Neural crest cell (in vitro differentiated cells): Measurements from ENCODE around the gene STARD8. TPM values are rescaled to one million over a fixed set of nuclear protein-coding genes. Genes with fewer than 3 reads are reported as not detected.

Experiments
- DNase-seq: peaks from one replicate; pipeline ENCODE4 v3.0.0; 2021; ENCODE audit warnings: low read depth, mixed read lengths, low spot score
- H3K27ac Mint-ChIP-seq: one replicate; pipeline ENCODE4 v1.8.0; 2021; ENCODE audit warnings: mild to moderate bottlenecking, mixed read lengths; ENCODE audit not compliant: unreplicated experiment
- H3K27me3 Mint-ChIP-seq: 2 replicates; pipeline ENCODE4 v1.8.0; 2021; ENCODE audit warnings: low read depth, mild to moderate bottlenecking, mixed read lengths
- H3K36me3 Mint-ChIP-seq: 2 replicates; pipeline ENCODE4 v1.8.0; 2021; ENCODE audit warnings: low read depth, mild to moderate bottlenecking, mixed read lengths
- H3K4me1 Mint-ChIP-seq: 2 replicates; pipeline ENCODE4 v1.8.0; 2021; ENCODE audit warnings: mixed read lengths
- H3K4me3 Mint-ChIP-seq: one replicate; pipeline ENCODE4 v1.8.0; 2021; ENCODE audit warnings: mild to moderate bottlenecking, mixed read lengths
- H3K9me3 Mint-ChIP-seq: 2 replicates; pipeline ENCODE4 v1.8.0; 2021; ENCODE audit warnings: mixed read lengths
- CTCF ChIP-seq: fragments of 200-600 bp; sonication (generic); conservative IDR thresholded peaks from 2 replicates; pipeline ENCODE4 v1.5.0; 2021; ENCODE audit warnings: antibody characterized with exemption, mild to moderate bottlenecking
- total RNA-seq: library from RNA; stranded (reverse); gene quantifications from 2 replicates; pipeline ENCODE4 v1.2.1, GENCODE V29; 2021

The STARD8 gene
- total RNA-seq, 1 donor from 2014 or later = 1.8 TPM

GRCh38 chrX:68705986-68706385, 58.5 kb downstream of the STARD8 start:
- no peak overlapping the region for H3K27ac Mint-ChIP-seq
- peaks cover 3% of the 10 kb centered on the region for H3K9me3 Mint-ChIP-seq
- no peak for DNase-seq
- TF ChIP-seq CTCF = no peak
- no peak overlapping the region for H3K4me3 Mint-ChIP-seq
- no peaks in the 10 kb centered on the region for H3K4me1 Mint-ChIP-seq
- H3K27me3 Mint-ChIP-seq = no peaks in the 10 kb centered on the region
- H3K36me3 Mint-ChIP-seq = no peaks in the 10 kb centered on the region

- Mint-ChIP-seq H3K9me3 (peaks cover 3% of the 10 kb centered on the region), H3K36me3 (no peaks in the 10 kb centered on the region), H3K4me1 (no peaks in the 10 kb centered on the region), H3K27ac (no peak overlapping the region), H3K4me3 (no peak overlapping the region), H3K27me3 (no peaks in the 10 kb centered on the region)
- DNase-seq = no peak
- TF ChIP-seq CTCF = no peak
These were observed 61.2 kb downstream of the STARD8 start for GRCh38 chrX:68708503-68709290.

GRCh38 chrX:68710870-68711576, 63.6 kb downstream of the STARD8 start:
- Mint-ChIP-seq H3K4me1 (no peaks in the 10 kb centered on the region), H3K9me3 (no peaks in the 10 kb centered on the region), H3K4me3 (no peak overlapping the region), H3K36me3 (no peaks in the 10 kb centered on the region), H3K27ac (no peak overlapping the region), H3K27me3 (no peaks in the 10 kb centered on the region)
- peak; percentile 12 for DNase-seq
- peak; percentile 67 for TF ChIP-seq CTCF

GRCh38 chrX:68711845-68712244, 64.4 kb downstream of the STARD8 start:
- no peaks in the 10 kb centered on the region for H3K27me3 Mint-ChIP-seq
- no peaks in the 10 kb centered on the region for H3K4me1 Mint-ChIP-seq
- H3K4me3 Mint-ChIP-seq = no peak overlapping the region
- TF ChIP-seq CTCF = no peak
- DNase-seq = no peak
- no peak overlapping the region for H3K27ac Mint-ChIP-seq
- H3K9me3 Mint-ChIP-seq = no peaks in the 10 kb centered on the region
- no peaks in the 10 kb centered on the region for H3K36me3 Mint-ChIP-seq

GRCh38 chrX:68714856-68715255, 67.4 kb downstream of the STARD8 start:
- DNase-seq = no peak
- Mint-ChIP-seq H3K36me3 (no peaks in the 10 kb centered on the region), H3K9me3 (no peaks in the 10 kb centered on the region)

More at GRCh38 chrX:68714856-68715255, 67.4 kb downstream of the STARD8 start:
- no peak overlapping the region for H3K4me3 Mint-ChIP-seq
- no peak overlapping the region for H3K27ac Mint-ChIP-seq
- no peak for TF ChIP-seq CTCF
- no peaks in the 10 kb centered on the region for H3K4me1 Mint-ChIP-seq
- H3K27me3 Mint-ChIP-seq = no peaks in the 10 kb centered on the region
